ENCODE data around the gene APPL2.

Gene APPL2

GRCh38 chr12:105212438-105212837 is 23.5 kb downstream of the APPL2 start:
- H3K4me1 ChIP-seq (ENCODE audit: control insufficient read depth, insufficient read depth, low read length, unreplicated experiment), result peaks cover 28% of the 10 kb centered on the region
- no peaks in the 10 kb centered on the region for H3K27me3 ChIP-seq (ENCODE audit: insufficient read depth, low read length)
- H3K27ac ChIP-seq (ENCODE audit: low read depth, low read length), result peak overlapping the region; percentile 79
- H3K79me2 ChIP-seq (ENCODE audit: control insufficient read depth, insufficient read depth, low read length, unreplicated experiment), result no peaks in the 10 kb centered on the region
- no peak overlapping the region for H2AFZ ChIP-seq (ENCODE audit: low read length, unreplicated experiment)
- peaks cover 10% of the 10 kb centered on the region for H3K36me3 ChIP-seq (ENCODE audit: insufficient read depth, low read length)
- H3K4me3 ChIP-seq (ENCODE audit: low read depth, low read length), result no peak overlapping the region

- H3K4me3 ChIP-seq (ENCODE audit: low read depth, low read length), result no peak overlapping the region
- H3K79me2 ChIP-seq (ENCODE audit: control insufficient read depth, insufficient read depth, low read length, unreplicated experiment), result no peaks in the 10 kb centered on the region
- peaks cover 29% of the 10 kb centered on the region for H3K4me1 ChIP-seq (ENCODE audit: control insufficient read depth, insufficient read depth, low read length, unreplicated experiment)
- no peak overlapping the region for H3K27ac ChIP-seq (ENCODE audit: low read depth, low read length)
- H2AFZ ChIP-seq (ENCODE audit: low read length, unreplicated experiment), result no peak overlapping the region
- peaks cover 18% of the 10 kb centered on the region; the same call in 1 of the 2 replicates for H3K36me3 ChIP-seq (ENCODE audit: insufficient read depth, low read length)
- H3K27me3 ChIP-seq (ENCODE audit: insufficient read depth, low read length), result no peaks in the 10 kb centered on the region
Observed at GRCh38 chr12:105209091-105209490, 26.9 kb downstream of the APPL2 start.

GRCh38 chr12:105206686-105207374 is 29.1 kb downstream of the APPL2 start:
- Histone ChIP-seq H2AFZ (ENCODE audit: low read length, unreplicated experiment) (no peak overlapping the region), H3K79me2 (ENCODE audit: control insufficient read depth, insufficient read depth, low read length, unreplicated experiment) (no peaks in the 10 kb centered on the region), H3K4me1 (ENCODE audit: control insufficient read depth, insufficient read depth, low read length, unreplicated experiment) (peaks cover 12% of the 10 kb centered on the region), H3K36me3 (ENCODE audit: insufficient read depth, low read length) (peaks cover 26% of the 10 kb centered on the region; the same call in 1 of the 2 replicates), H3K27ac (ENCODE audit: low read depth, low read length) (no peak overlapping the region), H3K4me3 (ENCODE audit: low read depth, low read length) (no peak overlapping the region), H3K27me3 (ENCODE audit: insufficient read depth, low read length) (no peaks in the 10 kb centered on the region)

- H3K27me3 ChIP-seq (ENCODE audit: insufficient read depth, low read length), result no peaks in the 10 kb centered on the region
- H3K4me1 ChIP-seq (ENCODE audit: control insufficient read depth, insufficient read depth, low read length, unreplicated experiment), result peaks cover 12% of the 10 kb centered on the region
- no peak overlapping the region for H3K4me3 ChIP-seq (ENCODE audit: low read depth, low read length)
- H3K36me3 ChIP-seq (ENCODE audit: insufficient read depth, low read length), result peaks cover 28% of the 10 kb centered on the region; the same call in 1 of the 2 replicates
- H2AFZ ChIP-seq (ENCODE audit: low read length, unreplicated experiment), result no peak overlapping the region
- peak overlapping the region; percentile 87 for H3K27ac ChIP-seq (ENCODE audit: low read depth, low read length)
- H3K79me2 ChIP-seq (ENCODE audit: control insufficient read depth, insufficient read depth, low read length, unreplicated experiment), result no peaks in the 10 kb centered on the region
Observed at GRCh38 chr12:105205322-105206048, 30.5 kb downstream of the APPL2 start.

- Histone ChIP-seq H3K27me3 (ENCODE audit: insufficient read depth, low read length) (no peaks in the 10 kb centered on the region), H3K79me2 (ENCODE audit: control insufficient read depth, insufficient read depth, low read length, unreplicated experiment) (no peaks in the 10 kb centered on the region), H3K4me3 (ENCODE audit: low read depth, low read length) (no peak overlapping the region), H2AFZ (ENCODE audit: low read length, unreplicated experiment) (no peak overlapping the region), H3K36me3 (ENCODE audit: insufficient read depth, low read length) (peaks cover 32% of the 10 kb centered on the region; the same call in 1 of the 2 replicates), H3K27ac (ENCODE audit: low read depth, low read length) (peak overlapping the region; percentile 87), H3K4me1 (ENCODE audit: control insufficient read depth, insufficient read depth, low read length, unreplicated experiment) (peaks cover 12% of the 10 kb centered on the region)
Observed at GRCh38 chr12:105204916-105205315, 31.1 kb downstream of the APPL2 start.

- H3K36me3 ChIP-seq (ENCODE audit: insufficient read depth, low read length), result peaks cover 32% of the 10 kb centered on the region; the same call in 1 of the 2 replicates
- H2AFZ ChIP-seq (ENCODE audit: low read length, unreplicated experiment), result no peak overlapping the region
- H3K27ac ChIP-seq (ENCODE audit: low read depth, low read length), result peak overlapping the region; percentile 87
- H3K4me3 ChIP-seq (ENCODE audit: low read depth, low read length), result no peak overlapping the region
- H3K4me1 ChIP-seq (ENCODE audit: control insufficient read depth, insufficient read depth, low read length, unreplicated experiment), result peaks cover 17% of the 10 kb centered on the region
- H3K27me3 ChIP-seq (ENCODE audit: insufficient read depth, low read length), result no peaks in the 10 kb centered on the region
- H3K79me2 ChIP-seq (ENCODE audit: control insufficient read depth, insufficient read depth, low read length, unreplicated experiment), result no peaks in the 10 kb centered on the region
Observed at GRCh38 chr12:105204127-105204526, 31.8 kb downstream of the APPL2 start.

GRCh38 chr12:105202202-105202601 is 33.8 kb downstream of the APPL2 start:
- H3K79me2 ChIP-seq (ENCODE audit: control insufficient read depth, insufficient read depth, low read length, unreplicated experiment), result no peaks in the 10 kb centered on the region
- peaks cover 30% of the 10 kb centered on the region; the same call in 1 of the 2 replicates for H3K36me3 ChIP-seq (ENCODE audit: insufficient read depth, low read length)
- H2AFZ ChIP-seq (ENCODE audit: low read length, unreplicated experiment), result no peak overlapping the region
- H3K4me1 ChIP-seq (ENCODE audit: control insufficient read depth, insufficient read depth, low read length, unreplicated experiment), result peaks cover 17% of the 10 kb centered on the region
- no peak overlapping the region for H3K27ac ChIP-seq (ENCODE audit: low read depth, low read length)
- H3K27me3 ChIP-seq (ENCODE audit: insufficient read depth, low read length), result no peaks in the 10 kb centered on the region
- no peak overlapping the region for H3K4me3 ChIP-seq (ENCODE audit: low read depth, low read length)

GRCh38 chr12:105201299-105201698 is 34.7 kb downstream of the APPL2 start:
- Histone ChIP-seq H3K79me2 (ENCODE audit: control insufficient read depth, insufficient read depth, low read length, unreplicated experiment) (no peaks in the 10 kb centered on the region), H3K27me3 (ENCODE audit: insufficient read depth, low read length) (no peaks in the 10 kb centered on the region), H3K4me3 (ENCODE audit: low read depth, low read length) (no peak overlapping the region), H2AFZ (ENCODE audit: low read length, unreplicated experiment) (no peak overlapping the region), H3K4me1 (ENCODE audit: control insufficient read depth, insufficient read depth, low read length, unreplicated experiment) (peaks cover 17% of the 10 kb centered on the region), H3K36me3 (ENCODE audit: insufficient read depth, low read length) (peaks cover 25% of the 10 kb centered on the region; the same call in 1 of the 2 replicates), H3K27ac (ENCODE audit: low read depth, low read length) (no peak overlapping the region)

GRCh38 chr12:105200385-105200784 is 35.6 kb downstream of the APPL2 start:
- H2AFZ ChIP-seq (ENCODE audit: low read length, unreplicated experiment), result no peak overlapping the region
- H3K27me3 ChIP-seq (ENCODE audit: insufficient read depth, low read length), result no peaks in the 10 kb centered on the region
- no peaks in the 10 kb centered on the region for H3K79me2 ChIP-seq (ENCODE audit: control insufficient read depth, insufficient read depth, low read length, unreplicated experiment)
- H3K4me3 ChIP-seq (ENCODE audit: low read depth, low read length), result no peak overlapping the region
- H3K36me3 ChIP-seq (ENCODE audit: insufficient read depth, low read length), result peaks cover 23% of the 10 kb centered on the region; the same call in 1 of the 2 replicates
- H3K4me1 ChIP-seq (ENCODE audit: control insufficient read depth, insufficient read depth, low read length, unreplicated experiment), result peaks cover 13% of the 10 kb centered on the region
- no peak overlapping the region for H3K27ac ChIP-seq (ENCODE audit: low read depth, low read length)

- Histone ChIP-seq H2AFZ (ENCODE audit: low read length, unreplicated experiment) (no peak overlapping the region), H3K4me3 (ENCODE audit: low read depth, low read length) (no peak overlapping the region), H3K27me3 (ENCODE audit: insufficient read depth, low read length) (no peaks in the 10 kb centered on the region), H3K27ac (ENCODE audit: low read depth, low read length) (no peak overlapping the region), H3K79me2 (ENCODE audit: control insufficient read depth, insufficient read depth, low read length, unreplicated experiment) (no peaks in the 10 kb centered on the region), H3K4me1 (ENCODE audit: control insufficient read depth, insufficient read depth, low read length, unreplicated experiment) (peaks cover 5% of the 10 kb centered on the region), H3K36me3 (ENCODE audit: insufficient read depth, low read length) (peaks cover 24% of the 10 kb centered on the region)
Observed at GRCh38 chr12:105198961-105199360, 37.0 kb downstream of the APPL2 start.

GRCh38 chr12:105196090-105196489 is 39.9 kb downstream of the APPL2 start:
- H3K27ac ChIP-seq (ENCODE audit: low read depth, low read length), result no peak overlapping the region
- H3K27me3 ChIP-seq (ENCODE audit: insufficient read depth, low read length), result no peaks in the 10 kb centered on the region
- peaks cover 28% of the 10 kb centered on the region for H3K36me3 ChIP-seq (ENCODE audit: insufficient read depth, low read length)
- no peaks in the 10 kb centered on the region for H3K79me2 ChIP-seq (ENCODE audit: control insufficient read depth, insufficient read depth, low read length, unreplicated experiment)
- H3K4me3 ChIP-seq (ENCODE audit: low read depth, low read length), result no peak overlapping the region
- H2AFZ ChIP-seq (ENCODE audit: low read length, unreplicated experiment), result no peak overlapping the region
- H3K4me1 ChIP-seq (ENCODE audit: control insufficient read depth, insufficient read depth, low read length, unreplicated experiment), result peaks cover 5% of the 10 kb centered on the region
